ENCODE data around the gene LNPEP.
"Not testable (repeated sequence)": the region's sequence is repeated elsewhere in the genome, so short reads cannot be mapped to it uniquely, and the experiment has no call there.

LNPEP gene

DNA sequence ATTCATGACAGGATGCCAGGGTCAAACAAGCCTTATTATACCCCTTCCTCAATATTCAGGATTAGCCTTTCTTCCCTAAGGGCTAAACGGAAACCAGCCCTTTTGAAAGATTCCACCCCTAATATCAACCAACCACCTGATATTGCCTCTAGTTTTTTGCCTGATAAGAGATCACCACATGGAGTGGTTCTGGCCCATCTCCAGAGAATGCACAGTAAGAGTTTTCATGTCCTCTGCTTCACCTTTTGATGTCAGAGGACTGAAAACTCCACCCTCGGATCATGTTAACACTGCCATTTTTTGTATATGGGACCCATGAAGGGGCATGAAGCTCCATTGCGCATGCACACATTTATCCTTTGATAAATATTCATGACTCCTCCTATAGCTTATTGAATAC is 5.8 kb upstream of the LNPEP start:
- DNase-seq (ENCODE audit: low read depth in 2 of 2), result no peak

DNA sequence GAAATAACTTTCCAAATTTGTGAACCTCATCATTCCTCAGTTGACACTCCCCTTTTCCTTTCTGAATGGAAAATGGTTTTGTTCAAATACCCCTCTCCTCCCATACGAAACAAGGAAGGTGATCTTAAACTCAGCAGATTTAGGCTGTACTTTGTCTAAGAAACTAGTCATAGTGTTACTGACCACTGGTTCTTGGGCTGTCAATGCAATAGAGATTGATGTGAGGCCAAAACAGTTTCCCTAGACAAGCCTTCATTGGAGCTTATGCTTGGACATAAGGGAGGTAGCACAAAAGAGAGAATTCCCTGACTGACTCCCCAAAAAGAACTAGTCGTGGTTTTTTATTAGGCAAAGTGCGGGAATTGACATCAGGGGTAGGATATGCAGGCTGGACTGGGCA is 5.3 kb upstream of the LNPEP start:
- DNase-seq (ENCODE audit: low read depth in 2 of 2), result no peak

DNA sequence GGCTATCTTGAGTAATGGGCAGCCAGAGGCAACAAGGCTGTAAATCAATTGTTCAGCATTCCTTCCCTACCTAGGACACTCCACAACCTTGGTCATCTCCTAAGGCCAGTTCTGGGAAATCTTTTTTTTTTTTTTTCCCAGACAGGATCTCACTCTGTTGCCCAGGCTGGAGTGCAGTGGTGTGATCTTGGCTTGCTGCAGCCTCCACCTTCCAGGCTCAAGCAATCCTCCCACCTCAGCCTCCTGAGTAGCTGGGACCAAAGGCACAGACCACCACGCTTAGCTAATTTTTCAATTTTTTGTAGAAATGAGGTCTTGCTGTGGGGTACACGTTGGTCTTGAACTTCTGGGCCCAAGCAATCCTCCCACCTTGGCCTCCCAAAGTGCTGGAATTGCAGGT is 4.8 kb upstream of the LNPEP start:
- not testable (repeated sequence) for DNase-seq (ENCODE audit: low read depth in 2 of 2)

DNA sequence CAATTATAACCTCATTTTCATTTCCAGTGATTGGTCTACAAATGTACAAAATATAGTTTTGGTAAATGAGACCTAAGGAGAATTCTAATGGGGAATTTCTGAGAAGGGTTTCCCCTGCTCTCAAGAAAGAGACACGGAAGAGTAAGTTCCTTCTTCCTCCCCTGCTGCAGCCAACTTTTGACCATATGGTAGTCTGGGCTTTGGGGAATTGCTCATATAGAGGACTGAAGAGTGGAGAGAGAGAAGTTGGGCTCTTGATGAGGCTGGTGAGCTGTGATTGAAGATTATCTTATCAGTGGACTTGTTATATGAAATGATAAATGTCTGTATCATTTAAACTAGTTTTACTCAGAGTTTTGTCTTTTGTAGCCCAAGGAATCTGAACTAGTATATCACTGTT is 4.3 kb upstream of the LNPEP start:
- no peak for DNase-seq (ENCODE audit: low read depth in 2 of 2)

GRCh38 chr5:96932026-96932425 is 3.9 kb upstream of the LNPEP start:
- no peak for DNase-seq (ENCODE audit: low read depth in 2 of 2)

DNA sequence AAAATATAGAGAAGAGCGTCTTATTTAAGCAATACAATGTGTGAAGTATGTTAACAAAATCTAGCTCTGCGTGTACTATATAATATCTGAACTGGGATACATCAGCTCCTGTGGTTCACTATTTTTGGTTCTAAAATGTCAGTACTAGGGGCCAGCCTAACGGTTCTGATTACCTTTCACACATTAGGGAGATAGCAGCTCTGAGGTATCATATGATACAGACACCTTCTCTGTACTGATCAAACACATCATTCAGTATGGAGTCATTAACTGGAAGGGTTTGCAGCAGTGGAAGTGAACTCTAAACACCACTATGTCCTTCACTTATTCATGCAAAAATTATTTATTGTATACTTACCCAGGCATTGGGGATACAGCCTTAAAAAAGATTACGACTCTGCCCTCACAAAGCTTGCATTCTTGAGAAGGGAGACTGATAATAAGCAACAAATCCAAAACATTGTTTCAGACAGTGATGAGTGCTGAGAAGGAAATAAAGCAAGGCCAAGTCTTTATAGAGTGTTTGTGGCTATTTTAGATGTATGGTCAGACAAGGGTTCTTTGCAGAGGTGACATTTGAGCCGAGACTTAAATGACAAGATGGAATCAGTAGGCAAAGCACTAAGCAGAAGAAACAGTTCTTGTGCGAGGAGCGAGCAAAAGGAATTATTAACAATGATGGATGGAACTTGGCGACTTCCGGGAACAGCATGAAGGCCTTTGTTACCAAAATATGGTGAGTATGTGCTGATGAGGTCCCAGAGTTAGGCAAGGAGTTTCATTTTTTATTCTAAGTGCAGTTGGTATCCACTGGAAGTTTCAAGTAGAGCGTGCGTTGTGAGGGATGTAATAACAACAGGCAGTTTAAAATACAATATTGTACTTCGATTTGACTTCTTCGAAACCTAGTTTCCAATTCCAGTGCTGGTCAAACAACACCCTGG is 1.8 kb upstream of the LNPEP start:
- no peak for DNase-seq (ENCODE audit: low read depth in 2 of 2)

DNA sequence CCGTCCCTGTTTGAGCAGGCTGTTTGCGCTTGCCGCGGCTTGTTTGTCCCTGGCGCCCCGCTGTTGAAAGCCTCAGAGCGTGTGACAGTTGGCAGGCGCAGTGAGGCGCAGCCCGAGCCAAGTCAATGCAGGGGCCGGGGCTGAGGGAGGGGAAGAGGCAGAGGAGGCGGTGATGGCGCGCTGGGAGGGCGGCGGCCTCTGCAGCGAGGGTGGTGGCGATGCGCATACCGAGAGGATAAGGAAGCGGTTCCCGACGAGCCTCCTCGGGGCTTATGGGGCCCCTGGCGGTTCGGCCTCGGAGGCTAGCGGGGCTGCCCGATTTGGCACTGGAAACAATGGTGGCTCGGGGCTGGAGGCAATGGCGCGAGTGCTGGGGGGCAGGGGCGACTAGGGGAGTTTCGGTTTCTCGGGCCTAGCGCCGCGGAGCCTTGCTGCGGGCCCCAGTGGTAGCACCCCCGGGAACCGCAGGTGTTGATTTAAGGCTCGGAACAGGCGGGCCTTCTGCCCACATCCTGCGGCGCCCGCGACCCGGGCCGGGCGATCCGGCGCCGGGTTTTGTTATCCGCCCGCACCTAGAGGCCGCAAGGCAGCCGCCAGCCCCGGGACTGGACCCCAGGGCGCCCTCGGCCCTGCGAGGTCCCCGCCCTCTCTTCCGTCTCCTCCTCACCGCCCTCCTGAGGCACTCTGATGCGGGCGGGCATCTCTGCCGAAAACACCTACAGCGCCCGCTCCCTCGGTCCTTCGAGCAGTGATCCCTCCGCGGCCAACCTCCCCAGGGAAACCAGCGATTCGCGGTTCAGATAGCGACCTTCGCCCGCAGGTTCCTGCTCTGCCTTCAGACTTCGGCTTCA is 947 bp upstream of the LNPEP start:
- DNase-seq (ENCODE audit: low read depth in 2 of 2), result peak; percentile 84 to 86

DNA sequence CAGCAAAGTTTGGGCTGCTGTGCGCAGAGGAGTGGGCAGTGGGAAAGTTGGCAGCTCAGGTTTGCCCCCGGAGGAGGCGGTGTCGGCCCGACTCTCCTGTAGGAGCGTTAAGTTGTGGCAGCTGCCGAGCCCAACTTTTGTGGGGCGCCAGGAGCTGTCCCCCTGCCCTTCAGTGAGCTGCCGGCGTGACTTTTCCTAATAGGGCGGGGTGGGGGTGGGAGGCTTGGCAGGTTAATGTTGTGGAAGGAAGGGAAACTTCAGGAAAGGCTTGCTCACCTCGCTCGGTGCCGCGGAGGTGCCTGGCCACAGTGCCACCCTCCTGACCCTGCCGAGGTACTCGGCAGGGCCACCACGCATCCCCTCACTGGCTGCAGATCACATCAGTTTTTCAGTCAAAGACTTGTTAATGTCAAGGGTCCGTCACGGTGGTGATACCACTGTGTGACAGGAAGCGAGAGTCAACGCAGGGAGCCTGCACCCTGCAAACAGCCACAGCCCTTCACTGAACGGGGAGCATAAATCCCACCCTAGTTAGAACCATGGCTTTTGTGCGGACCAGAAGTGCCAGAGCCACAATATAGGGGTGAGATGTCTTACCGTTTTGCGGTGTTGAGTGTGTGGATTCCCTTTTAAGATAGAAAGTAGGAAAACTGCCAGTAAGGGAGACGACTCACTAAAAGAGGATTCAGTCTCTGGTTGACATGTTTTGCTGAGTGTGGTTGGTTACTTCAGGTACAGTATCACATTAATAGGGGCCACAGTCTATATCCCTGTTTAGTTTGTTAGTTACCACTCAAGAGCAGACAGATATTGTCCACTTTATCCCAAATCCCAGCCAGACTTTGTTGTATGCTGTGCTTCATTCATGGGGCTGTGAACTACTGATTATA is 796 bp downstream of the LNPEP start:
- DNase-seq (ENCODE audit: low read depth in 2 of 2), result no peak

- no peak for DNase-seq (ENCODE audit: low read depth in 2 of 2)
Measured at GRCh38 chr5:96940586-96940985, 4.7 kb downstream of the LNPEP start.

DNA sequence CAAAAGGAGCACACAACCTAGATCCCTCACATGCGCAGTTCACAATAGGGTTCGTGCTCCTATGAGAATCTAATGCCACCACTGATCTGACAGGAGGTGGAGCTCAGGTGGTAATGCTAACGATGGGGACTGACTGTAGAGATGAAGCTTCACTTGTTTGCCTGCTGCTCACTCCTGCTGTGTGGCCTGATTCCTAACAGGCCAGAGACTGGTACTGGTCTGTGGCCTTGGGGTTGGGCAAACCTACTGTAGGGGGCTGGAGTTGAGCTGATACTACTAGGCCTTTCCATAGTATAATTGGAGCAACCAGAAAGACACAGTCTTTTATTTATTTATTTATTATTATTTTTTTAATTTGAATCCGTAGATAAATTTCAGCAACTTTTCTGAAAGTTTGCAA is 5.3 kb downstream of the LNPEP start:
- no peak for DNase-seq (ENCODE audit: low read depth in 2 of 2)

DNA sequence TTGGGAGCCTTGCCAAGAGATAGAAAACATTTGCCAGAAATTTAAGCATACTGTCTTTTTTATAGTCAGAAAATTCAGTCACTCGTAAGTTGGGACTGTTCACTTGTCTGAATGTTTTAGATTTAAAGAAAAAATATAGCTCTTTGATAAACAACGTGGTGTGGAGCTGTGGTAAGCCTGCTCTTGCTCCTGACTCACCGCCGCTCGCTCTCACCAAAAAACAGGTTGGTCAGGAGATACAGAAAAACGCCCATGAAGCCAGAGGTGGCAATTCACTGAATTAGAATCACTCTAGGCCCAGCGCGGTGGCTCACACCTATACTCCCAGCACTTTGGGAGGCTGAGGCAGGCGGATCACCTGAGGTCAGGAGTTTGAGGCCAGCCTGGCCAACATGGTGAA is 6.2 kb downstream of the LNPEP start:
- no peak for DNase-seq (ENCODE audit: low read depth in 2 of 2)

DNA sequence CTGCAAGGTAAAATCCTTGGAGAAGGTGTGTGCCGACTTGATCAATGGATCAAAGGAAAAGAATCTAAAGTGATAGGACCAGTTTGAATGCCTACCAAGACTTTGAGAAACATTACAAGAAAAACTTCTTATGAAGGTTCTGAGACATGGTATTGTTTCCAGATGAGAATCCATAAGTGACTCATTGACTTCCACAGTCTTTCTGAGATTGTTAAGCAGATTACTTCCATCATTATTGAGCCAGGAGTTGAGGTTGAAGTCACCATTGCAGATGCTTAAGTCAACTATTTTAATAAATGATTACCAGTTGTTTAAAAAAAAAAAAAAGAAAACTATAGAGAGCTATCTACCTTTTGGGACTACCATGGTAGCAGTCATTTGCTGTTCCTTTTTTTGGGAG is 7.0 kb downstream of the LNPEP start:
- no peak for DNase-seq (ENCODE audit: low read depth in 2 of 2)

GRCh38 chr5:96943799-96944198 is 7.9 kb downstream of the LNPEP start:
- no peak for DNase-seq (ENCODE audit: low read depth in 2 of 2)

DNA sequence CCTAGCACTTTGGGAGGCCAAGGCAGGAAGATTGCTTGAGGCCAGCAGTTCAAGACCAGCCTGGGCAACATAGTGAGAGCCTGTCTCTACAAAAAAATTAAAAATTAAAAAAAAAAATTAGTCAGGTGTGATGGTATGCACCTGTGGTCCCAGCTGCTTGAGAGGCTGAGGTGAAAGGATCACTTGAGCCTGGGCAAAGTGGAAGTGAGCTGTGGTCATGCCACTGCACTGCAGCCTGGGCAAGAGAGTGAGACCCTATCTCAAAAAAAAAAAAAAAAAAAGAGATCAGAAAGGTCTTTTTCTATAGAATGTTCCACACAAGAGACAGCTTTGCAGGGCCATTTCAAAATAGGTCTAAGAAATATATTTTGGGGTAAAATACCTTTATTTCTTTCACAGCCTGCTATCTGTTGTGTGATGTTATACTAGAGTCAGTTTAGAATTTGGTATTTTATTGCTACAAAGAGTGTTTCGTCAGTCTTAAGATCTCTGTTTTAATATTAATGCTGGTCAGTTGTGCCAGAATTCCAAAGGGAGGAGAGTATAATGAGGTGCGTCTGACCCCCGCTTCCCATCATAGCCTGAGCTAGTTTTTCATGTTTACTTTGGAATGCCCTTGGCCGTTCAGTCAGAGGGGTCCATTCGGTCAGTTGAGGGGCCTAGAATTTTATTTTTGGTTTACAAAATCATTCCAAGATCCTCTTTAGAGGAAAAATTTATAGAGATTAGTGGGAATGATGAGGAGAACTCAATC is 9.4 kb downstream of the LNPEP start:
- no peak for DNase-seq (ENCODE audit: low read depth in 2 of 2)

- DNase-seq (ENCODE audit: low read depth in 2 of 2), result no peak
Measured at GRCh38 chr5:96946381-96946780, 10.5 kb downstream of the LNPEP start.

DNA sequence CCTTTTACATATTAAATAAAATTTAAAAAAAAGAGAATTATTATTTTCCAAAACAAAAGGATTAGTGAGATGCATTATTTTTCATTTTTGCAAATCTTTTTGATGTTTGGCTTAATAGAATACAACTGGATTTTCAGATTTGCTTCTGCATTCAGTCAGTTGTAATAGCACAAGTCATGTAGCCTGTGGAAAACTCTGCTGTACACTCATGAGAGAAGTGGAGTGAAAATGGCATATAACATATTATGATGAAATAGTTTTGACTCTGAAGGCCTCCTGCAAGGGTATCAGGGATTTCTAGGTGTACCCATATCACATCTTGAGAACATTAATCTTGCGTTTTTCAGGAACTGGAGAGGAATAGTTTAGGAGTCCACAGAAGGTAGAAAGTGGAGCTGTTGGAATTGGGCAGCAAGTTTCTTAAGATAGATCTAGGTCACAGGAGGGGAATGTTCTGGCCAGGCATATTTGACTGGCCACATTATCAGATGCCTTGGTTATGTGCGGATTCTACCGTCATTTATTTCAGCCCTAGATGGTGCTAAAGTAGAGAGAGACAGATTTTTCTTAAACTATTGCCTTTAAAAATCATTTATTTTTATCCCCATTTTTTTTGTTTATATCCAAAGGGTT is 16.4 kb downstream of the LNPEP start:
- no peak for DNase-seq (ENCODE audit: low read depth in 2 of 2)

- no peak for DNase-seq (ENCODE audit: low read depth in 2 of 2)
Measured at GRCh38 chr5:96952974-96953730, 17.3 kb downstream of the LNPEP start.

GRCh38 chr5:96957254-96958049 is 21.6 kb downstream of the LNPEP start:
- no peak for DNase-seq (ENCODE audit: low read depth in 2 of 2)

- DNase-seq (ENCODE audit: low read depth in 2 of 2), result no peak
Measured at GRCh38 chr5:96958977-96959376, 23.1 kb downstream of the LNPEP start.
